ENCODE measurements around the gene RPTOR.
A peak's percentile ranks its signal among the peaks of the same experiment; 100 is the strongest.
"Not testable (repeated sequence)": the region's sequence is repeated elsewhere in the genome, so short reads cannot be mapped to it uniquely, and the experiment has no call there.

The RPTOR gene

DNA sequence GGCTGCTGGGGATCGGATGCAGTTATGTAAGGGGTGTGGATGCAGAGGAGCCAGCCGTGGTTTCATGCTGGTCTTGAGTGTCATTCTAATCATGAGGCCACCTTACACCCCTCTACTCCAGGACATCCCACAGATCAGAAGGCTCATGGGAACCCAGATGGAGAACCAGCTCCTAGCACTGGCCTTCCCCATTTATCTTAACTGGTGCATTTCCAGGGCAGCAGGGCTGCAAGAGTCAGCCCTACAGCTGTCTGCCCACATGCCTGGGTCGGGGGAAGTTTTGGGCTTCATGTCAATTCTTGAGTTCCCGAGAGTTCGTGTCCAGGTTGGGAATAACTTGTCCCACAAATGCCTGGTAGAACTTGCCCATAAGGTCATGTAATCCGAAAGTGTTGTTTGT lies 29.1 kb downstream of the RPTOR start:
- TF ChIP-seq, protein P1, sequence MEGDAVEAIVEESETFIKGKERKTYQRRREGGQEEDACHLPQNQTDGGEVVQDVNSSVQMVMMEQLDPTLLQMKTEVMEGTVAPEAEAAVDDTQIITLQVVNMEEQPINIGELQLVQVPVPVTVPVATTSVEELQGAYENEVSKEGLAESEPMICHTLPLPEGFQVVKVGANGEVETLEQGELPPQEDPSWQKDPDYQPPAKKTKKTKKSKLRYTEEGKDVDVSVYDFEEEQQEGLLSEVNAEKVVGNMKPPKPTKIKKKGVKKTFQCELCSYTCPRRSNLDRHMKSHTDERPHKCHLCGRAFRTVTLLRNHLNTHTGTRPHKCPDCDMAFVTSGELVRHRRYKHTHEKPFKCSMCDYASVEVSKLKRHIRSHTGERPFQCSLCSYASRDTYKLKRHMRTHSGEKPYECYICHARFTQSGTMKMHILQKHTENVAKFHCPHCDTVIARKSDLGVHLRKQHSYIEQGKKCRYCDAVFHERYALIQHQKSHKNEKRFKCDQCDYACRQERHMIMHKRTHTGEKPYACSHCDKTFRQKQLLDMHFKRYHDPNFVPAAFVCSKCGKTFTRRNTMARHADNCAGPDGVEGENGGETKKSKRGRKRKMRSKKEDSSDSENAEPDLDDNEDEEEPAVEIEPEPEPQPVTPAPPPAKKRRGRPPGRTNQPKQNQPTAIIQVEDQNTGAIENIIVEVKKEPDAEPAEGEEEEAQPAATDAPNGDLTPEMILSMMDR (IDR thresholded peaks at IDR 0.05; ENCODE audit: control extremely low read depth, extremely low read depth, low read depth, missing control alignments): no peak
- ChIA-PET POLR2A (no interaction called here), CTCF (interaction anchor here (0.8 to 4.2 kb wide), 4 partner anchors 109 to 396 kb away, joined by 3 to 24 read pairs (median 5); no protein-coding TSS in a partner anchor)
- no peak for DNase-seq (ENCODE audit: extremely low spot score)

DNA sequence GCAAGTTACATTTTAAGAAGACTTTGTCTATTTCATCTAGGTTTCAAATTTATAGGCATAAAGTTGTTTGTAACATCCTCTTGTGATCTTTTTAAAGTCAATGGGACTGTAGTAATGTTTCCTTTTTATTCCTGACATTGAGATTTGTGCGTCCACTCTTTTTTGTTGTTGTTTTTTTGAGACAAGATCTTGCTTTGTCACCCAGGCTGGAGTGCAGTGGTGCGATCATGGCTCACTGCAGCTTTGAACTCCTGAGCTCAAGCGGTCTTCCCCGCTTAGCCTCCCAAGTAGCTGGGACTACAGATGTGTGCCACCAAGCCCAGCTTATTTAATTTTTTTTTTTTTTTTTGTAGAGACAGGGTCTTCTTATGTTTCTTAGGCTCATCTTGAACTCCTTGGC lies 29.9 kb downstream of the RPTOR start:
- CTCF ChIA-PET: interaction anchor here (0.8 to 4.2 kb wide), 6 partner anchors 10 to 325 kb away, joined by 3 to 24 read pairs (median 3); no protein-coding TSS in a partner anchor

DNA sequence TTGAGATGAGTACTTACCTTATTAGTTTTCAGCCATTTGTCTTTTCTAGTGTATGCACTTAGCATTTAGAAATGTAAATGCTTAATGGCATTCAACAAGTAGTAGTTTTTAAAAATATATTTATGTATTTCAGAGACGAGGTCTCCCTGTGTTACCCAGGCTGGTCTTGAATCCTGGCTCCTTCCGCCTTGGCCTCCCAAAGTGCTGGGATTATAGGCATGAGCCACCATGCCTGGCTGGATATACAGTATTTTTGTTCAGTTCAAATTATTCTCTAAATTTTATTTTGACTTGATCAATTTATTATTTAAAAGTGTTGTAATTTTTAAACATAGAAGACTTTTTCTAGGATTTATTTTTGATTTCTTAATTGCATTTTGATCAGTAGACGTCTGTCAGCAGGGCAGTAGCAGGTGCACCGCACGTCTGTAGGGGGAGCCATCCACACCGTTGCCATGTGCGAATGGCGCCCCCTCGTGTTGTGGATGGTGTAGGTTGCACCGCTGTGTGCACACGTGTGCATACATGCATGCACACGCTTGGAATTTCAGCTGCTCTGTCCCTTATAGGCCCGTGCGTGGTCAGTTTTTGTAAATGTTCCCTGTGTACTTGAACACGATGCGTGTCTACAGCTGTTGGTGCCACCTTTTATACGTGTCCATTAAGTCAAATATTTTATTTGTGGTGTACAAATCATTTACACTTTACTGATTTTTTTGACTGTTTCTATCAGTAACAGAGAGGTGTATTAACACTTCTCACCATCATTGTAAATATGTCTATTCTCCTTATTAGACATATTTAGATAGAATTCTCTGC lies 30.6 kb downstream of the RPTOR start:
- peak; percentile 91 for DNase-seq (ENCODE audit: extremely low spot score)
- POLR2A ChIA-PET: no interaction called here
- TF ChIP-seq, protein P1 (IDR thresholded peaks at IDR 0.05; ENCODE audit: control extremely low read depth, extremely low read depth, low read depth, missing control alignments): peak; percentile 100
- CTCF ChIA-PET: interaction anchor here (0.5 to 4.2 kb wide), 32 partner anchors 8 to 317 kb away, joined by 3 to 24 read pairs (median 4); partner anchors contain the start of gene ENDOV

More for the DNA sequence above, 29.9 kb downstream of the RPTOR start:
- TF ChIP-seq, protein P1 (IDR thresholded peaks at IDR 0.05; ENCODE audit: control extremely low read depth, extremely low read depth, low read depth, missing control alignments): no peak
- DNase-seq (ENCODE audit: extremely low spot score): no peak
- POLR2A ChIA-PET: no interaction called here

DNA sequence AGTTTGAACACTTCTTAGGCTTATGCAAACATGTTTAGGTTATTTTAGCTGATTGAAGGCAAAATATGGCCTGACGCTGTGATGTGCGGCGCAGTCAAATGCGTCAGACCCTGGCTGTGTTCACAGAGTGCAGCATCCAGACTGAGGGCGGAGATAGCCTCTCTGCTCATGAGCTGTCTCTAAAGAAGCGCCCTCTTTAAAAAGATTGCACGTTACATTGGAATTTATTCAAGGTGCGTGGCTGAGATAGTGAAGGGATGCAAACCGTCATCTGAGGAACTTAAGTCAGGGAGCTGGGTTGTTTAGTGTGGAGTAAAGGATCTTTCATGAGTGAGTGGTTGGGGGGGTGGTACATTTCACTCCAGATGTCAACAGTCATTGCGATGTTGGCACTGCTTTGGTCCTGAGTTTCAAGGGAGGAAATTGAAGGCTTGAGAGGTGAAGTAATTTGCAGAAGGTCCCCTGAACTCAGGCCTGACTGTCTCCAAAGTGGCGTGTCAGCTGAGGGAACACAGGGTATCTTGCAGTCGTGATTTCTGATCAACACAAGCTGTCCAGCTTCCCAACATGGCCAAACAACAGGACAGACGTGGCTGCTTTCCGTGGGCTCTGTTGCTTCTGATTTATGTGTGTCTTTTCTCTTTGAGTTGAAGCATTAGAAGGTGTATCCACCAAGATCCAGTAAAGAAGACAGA lies 33.4 kb downstream of the RPTOR start:
- TF ChIP-seq, protein P1 (IDR thresholded peaks at IDR 0.05; ENCODE audit: control extremely low read depth, extremely low read depth, low read depth, missing control alignments): no peak
- ChIA-PET CTCF (interaction anchor here (1.1 to 4.2 kb wide), 6 partner anchors 14 to 150 kb away, joined by 3 to 24 read pairs (median 8); no protein-coding TSS in a partner anchor), POLR2A (no interaction called here)
- no peak for DNase-seq (ENCODE audit: extremely low spot score)

DNA sequence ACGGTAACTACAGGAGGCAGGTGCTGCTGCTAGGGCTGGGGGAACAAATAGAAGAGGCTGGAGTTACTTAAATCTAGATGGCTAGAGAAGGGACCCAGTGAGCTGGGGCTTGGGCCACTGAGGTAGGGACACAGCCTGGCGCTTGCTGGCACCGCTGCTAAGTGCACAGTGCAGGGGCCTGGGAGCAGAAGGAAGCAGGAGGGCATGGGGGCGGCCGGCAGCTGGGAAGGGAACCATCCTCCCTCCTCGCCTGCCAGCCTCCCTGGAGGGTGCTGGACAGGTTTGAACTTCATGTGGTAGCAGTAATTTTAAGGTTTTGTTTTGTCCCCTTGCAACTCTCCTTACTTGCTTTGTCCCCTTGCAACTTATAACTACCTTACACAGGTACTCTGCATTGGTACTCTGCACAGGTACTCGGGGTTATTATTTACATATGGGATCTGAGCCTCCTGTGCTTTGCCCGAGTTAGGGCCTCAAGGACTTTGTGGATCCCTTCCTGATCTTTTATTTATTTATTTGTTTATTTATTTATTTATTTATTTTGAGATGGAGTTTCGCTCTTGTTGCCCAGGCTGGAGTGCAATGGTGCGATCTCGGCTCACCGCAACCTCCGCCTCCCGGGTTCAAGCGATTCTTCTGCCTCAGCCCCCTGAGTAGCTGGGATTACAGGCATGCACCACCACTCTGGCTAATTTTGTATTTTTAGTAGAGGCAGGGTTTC lies 34.2 kb downstream of the RPTOR start:
- POLR2A ChIA-PET; DNase-seq (ENCODE audit: extremely low spot score); CTCF ChIA-PET: not testable (repeated sequence)

DNA sequence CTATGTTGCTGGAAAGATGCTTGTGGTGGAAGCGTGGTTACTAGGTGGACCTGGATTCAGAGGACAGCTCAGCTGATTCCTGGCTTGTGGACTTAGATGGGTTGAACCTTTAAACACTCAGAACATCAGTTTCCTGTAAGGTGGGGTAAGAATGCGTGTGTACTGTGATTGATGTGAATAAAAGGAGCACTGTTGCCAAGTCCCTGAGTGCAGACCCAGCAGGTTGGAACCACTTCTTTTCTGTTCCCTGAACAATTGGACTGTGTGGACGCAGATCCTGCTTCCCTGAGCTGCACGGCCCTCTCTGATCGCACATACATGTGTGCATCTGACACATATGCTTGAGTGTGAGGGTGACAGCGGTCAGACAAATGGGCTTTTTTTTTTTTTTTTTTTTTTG lies 37.5 kb downstream of the RPTOR start:
- TF ChIP-seq, protein P1 (IDR thresholded peaks at IDR 0.05; ENCODE audit: control extremely low read depth, extremely low read depth, low read depth, missing control alignments): no peak
- ChIA-PET CTCF (interaction anchor here (0.8 to 2.0 kb wide), 2 partner anchors 10 to 155 kb away, joined by 3 to 7 read pairs; no protein-coding TSS in a partner anchor), POLR2A (no interaction called here)
- no peak for DNase-seq (ENCODE audit: extremely low spot score)

Measured in GM10248 (cell line).